HL-60 (cell line): ENCODE results near the gene ATP11A.

Source experiments
- DNase-seq, 2 experiments: peaks; one replicate each; pipeline ENCODE4 v3.0.0-alpha.2; 2010 to 2020; ENCODE audit warnings: low read depth in 1 of 2, low spot score in 1 of 2
- H3K27ac ChIP-seq: fragments of 250-450 bp; sonication (Bioruptor Pico); replicated peaks from 2 replicates; pipeline ENCODE4 v1.5.1; 2020; ENCODE audit warnings: mild to moderate bottlenecking, moderate library complexity
- H3K27me3 ChIP-seq: fragments of 250-450 bp; sonication (Bioruptor Pico); 2 replicates; pipeline ENCODE4 v1.5.1; 2021; ENCODE audit warnings: mild to moderate bottlenecking, moderate library complexity; ENCODE audit not compliant: insufficient read depth, poor library complexity, severe bottlenecking
- H3K4me3 ChIP-seq: replicated peaks from 2 replicates; pipeline ENCODE4 v1.5.1; 2011; ENCODE audit warnings: mild to moderate bottlenecking, control low read depth, low read length; ENCODE audit not compliant: insufficient read depth
- GABPA ChIP-seq: IDR thresholded peaks from 2 replicates; pipeline ENCODE4 v1.6.1; 2012; ENCODE audit warnings: low read depth
- POLR2AphosphoS5 ChIP-seq: IDR thresholded peaks from 2 replicates; pipeline ENCODE4 v1.6.1; 2012; ENCODE audit warnings: low read depth
- SPI1 ChIP-seq: IDR thresholded peaks from 2 replicates; pipeline ENCODE4 v1.6.1; 2012; ENCODE audit warnings: low read depth, mild to moderate bottlenecking, borderline replicate concordance
- TF ChIP-seq, protein P1 (sequence below): IDR thresholded peaks from one replicate; pipeline ENCODE4 v1.5.1; 2011; ENCODE audit warnings: low read length, control low read depth, inconsistent platforms; ENCODE audit not compliant: insufficient read depth
- TF ChIP-seq, protein P2 (sequence below): IDR thresholded peaks from 2 replicates; pipeline ENCODE4 v1.6.1; 2012; ENCODE audit warnings: low read depth; ENCODE audit not compliant: insufficient replicate concordance

The ATP11A gene

DNA sequence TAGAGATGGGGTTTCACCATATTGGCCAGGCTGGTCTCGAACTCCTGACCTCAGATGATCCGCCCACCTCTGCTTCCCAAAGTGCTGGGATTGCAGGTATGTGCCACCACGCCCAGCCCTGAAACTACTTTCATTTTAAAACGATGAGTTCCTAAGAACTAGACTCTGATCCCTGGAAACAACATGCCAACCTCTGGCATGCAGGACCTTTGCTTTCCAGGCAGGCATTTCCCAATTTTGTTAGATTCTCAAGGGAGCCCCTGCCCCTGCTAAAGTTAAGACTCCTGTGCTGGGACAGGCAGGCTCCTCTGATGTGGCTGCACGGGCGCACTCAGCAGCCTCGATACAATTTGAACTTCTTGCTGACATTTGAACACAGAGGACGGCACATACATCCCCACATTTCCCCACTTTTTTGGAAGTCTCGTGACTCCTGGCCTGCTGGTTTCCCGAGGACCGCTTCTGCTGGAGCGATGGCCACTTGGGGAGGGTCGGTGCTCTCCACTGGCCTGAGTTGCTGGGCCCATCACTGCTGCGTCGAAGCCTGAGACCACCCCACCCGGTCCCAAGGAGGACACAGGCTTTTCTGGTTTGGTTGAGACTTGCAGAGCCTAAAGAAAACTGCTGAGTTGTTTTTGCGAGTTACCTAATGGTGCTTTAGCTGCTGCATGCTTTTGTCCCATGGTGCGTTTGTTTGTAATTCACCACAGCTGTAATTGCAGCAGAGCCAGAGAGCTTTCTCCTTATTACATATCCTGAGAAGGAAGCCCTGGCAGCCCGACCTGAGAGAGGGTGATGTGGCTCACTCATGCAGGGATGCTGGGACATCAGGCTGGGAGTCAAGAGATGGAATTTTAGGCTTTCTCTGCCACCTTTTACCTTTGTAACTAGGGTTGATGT is 8.2 kb downstream of the ATP11A start:
- H3K27me3 ChIP-seq, result no peaks in the 10 kb centered on the region
- H3K27ac ChIP-seq, result no peak overlapping the region
- TF ChIP-seq, protein P1, sequence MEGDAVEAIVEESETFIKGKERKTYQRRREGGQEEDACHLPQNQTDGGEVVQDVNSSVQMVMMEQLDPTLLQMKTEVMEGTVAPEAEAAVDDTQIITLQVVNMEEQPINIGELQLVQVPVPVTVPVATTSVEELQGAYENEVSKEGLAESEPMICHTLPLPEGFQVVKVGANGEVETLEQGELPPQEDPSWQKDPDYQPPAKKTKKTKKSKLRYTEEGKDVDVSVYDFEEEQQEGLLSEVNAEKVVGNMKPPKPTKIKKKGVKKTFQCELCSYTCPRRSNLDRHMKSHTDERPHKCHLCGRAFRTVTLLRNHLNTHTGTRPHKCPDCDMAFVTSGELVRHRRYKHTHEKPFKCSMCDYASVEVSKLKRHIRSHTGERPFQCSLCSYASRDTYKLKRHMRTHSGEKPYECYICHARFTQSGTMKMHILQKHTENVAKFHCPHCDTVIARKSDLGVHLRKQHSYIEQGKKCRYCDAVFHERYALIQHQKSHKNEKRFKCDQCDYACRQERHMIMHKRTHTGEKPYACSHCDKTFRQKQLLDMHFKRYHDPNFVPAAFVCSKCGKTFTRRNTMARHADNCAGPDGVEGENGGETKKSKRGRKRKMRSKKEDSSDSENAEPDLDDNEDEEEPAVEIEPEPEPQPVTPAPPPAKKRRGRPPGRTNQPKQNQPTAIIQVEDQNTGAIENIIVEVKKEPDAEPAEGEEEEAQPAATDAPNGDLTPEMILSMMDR, result no peak
- TF ChIP-seq GABPA, result no peak
- TF ChIP-seq, protein P2, sequence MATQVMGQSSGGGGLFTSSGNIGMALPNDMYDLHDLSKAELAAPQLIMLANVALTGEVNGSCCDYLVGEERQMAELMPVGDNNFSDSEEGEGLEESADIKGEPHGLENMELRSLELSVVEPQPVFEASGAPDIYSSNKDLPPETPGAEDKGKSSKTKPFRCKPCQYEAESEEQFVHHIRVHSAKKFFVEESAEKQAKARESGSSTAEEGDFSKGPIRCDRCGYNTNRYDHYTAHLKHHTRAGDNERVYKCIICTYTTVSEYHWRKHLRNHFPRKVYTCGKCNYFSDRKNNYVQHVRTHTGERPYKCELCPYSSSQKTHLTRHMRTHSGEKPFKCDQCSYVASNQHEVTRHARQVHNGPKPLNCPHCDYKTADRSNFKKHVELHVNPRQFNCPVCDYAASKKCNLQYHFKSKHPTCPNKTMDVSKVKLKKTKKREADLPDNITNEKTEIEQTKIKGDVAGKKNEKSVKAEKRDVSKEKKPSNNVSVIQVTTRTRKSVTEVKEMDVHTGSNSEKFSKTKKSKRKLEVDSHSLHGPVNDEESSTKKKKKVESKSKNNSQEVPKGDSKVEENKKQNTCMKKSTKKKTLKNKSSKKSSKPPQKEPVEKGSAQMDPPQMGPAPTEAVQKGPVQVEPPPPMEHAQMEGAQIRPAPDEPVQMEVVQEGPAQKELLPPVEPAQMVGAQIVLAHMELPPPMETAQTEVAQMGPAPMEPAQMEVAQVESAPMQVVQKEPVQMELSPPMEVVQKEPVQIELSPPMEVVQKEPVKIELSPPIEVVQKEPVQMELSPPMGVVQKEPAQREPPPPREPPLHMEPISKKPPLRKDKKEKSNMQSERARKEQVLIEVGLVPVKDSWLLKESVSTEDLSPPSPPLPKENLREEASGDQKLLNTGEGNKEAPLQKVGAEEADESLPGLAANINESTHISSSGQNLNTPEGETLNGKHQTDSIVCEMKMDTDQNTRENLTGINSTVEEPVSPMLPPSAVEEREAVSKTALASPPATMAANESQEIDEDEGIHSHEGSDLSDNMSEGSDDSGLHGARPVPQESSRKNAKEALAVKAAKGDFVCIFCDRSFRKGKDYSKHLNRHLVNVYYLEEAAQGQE, result no peak
- no peak for TF ChIP-seq POLR2AphosphoS5
- no peak for TF ChIP-seq SPI1
- DNase-seq, result no peak
- no peak overlapping the region for H3K4me3 ChIP-seq

DNA sequence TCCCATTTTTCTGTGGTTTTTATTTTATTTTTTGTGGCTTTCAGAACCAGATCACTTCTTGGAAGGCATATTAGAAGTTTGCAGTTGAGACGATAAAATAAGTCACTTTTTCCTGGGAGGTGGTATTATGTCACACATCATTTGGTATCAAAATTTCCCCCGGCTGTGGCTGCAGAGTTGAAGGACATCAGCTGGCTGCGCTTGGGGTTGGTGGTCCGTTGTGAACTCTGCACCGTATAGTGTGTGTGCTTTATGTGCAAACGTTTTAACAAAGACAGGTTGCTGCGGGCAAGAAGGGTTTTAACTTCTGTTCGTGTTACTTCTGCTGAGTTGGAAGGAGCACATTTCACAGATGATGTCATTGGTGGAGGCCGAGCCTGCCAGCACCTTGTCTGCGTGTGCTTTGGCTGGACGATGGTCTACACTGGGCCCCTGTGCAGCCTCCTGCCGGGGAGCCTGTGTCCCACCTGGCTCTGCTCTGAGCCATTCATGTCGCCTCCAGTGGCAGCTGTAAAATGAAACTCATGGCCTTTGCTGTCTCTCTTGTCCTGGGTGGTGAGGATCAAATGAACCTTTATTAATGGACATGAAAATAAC is 9.6 kb downstream of the ATP11A start:
- Histone ChIP-seq H3K27ac (no peak overlapping the region), H3K4me3 (no peak overlapping the region), H3K27me3 (no peaks in the 10 kb centered on the region)
- DNase-seq, result no peak
- TF ChIP-seq, protein P1, result no peak
- TF ChIP-seq POLR2AphosphoS5 (no peak), SPI1 (no peak), GABPA (no peak)
- TF ChIP-seq, protein P2, result no peak

DNA sequence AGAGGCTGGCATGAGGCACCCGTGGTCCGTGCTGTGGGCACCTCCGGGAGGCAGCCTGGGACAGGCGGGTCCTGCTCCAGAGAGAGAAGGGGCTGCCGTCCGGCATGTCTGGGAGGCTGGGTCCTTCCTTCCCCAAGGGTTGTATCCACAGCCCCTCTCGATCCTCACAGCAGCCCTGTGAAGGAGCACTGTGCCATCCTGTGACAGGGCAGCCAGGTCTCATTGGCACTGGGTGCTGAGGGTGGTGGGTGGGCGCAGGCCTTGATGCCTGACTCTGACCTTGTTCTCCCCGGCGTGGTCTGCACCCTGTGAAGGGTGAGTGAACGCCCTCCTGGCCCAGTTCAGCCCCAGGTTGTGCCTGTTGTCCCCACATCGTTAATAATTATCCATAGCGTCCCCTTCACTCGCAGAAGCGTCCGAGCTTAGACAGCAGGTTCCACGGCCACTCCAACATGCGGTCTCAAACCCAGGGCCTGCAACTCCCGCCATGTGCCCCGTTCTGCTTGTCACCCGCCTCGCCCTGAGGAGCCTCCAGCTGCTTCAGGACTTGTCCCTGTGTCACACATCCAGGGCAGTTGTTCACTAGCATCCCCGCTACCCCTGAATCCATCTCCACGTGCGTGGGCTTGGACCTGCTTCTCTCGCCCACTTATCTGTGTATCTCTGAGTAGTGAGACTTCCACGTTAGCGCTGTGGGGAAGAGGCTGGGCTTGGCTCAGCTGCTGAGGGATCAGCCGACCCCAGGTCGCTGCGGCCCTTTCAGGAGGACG is 10.6 kb downstream of the ATP11A start:
- TF ChIP-seq GABPA (no peak), SPI1 (no peak)
- H3K4me3 ChIP-seq, result no peak overlapping the region
- DNase-seq, result no peak
- no peaks in the 10 kb centered on the region for H3K27me3 ChIP-seq
- H3K27ac ChIP-seq, result no peak overlapping the region
